ENCODE measurements around the gene MYT1. TPM values are rescaled to one million over a fixed set of nuclear protein-coding genes. Genes with fewer than 3 reads are reported as not detected.

MYT1 gene
- total and polyA plus RNA-seq, 9 of the 15 experiments (the other 6 are each of a cell fraction or from before 2014, with no cell fraction given) = 0.02 to 0.12 (median 0.06) TPM; not detected in 4

GRCh38 chr20:64148581-64148980, 15.7 kb upstream of the MYT1 start:
- Histone ChIP-seq H3K9me1 (ENCODE audit: control insufficient read depth, insufficient read depth, low read length) (no peaks in the 10 kb centered on the region), H3K4me1 (replicated peaks in 1 of 2; ENCODE audit: control insufficient read depth in 2 of 2, insufficient read depth in 2 of 2, low read length in 2 of 2) (0 out of 5 replicates have a peak, but pooled peaks cover 0 to 3% of the 10 kb centered on the region in 2 experiments), H3K4me2 (ENCODE audit: insufficient read depth, low read length) (no peak overlapping the region), H2AFZ (ENCODE audit: low read depth, low read length) (no peak overlapping the region), H3K4me3 (no peak overlapping the region), H3K79me2 (ENCODE audit: control insufficient read depth, insufficient read depth, low read length) (no peaks in the 10 kb centered on the region), H3K9me3 (replicated peaks; ENCODE audit: control insufficient read depth, insufficient read depth, low read depth, low read length) (peaks cover 19% of the 10 kb centered on the region), H3K27ac (ENCODE audit: extremely low read depth, low read depth, low read length) (no peak overlapping the region), H3K9ac (ENCODE audit: insufficient read depth in 1 of 2, low read depth in 2 of 2, low read length in 2 of 2) (no peak overlapping the region), H4K20me1 (replicated peaks; ENCODE audit: control insufficient read depth, insufficient read depth, low read length) (no peaks in the 10 kb centered on the region), H3K27me3 (ENCODE audit: control insufficient read depth in 2 of 2, insufficient read depth in 2 of 2, low read length in 2 of 2) (peaks cover 0 to 29% of the 10 kb centered on the region in 2 experiments; a peak in 3 of 5 replicates), H3K36me3 (ENCODE audit: control insufficient read depth, insufficient read depth, low read length) (no peaks in the 10 kb centered on the region)
- intact Hi-C loops (cut with micrococcal nuclease) (no loop called here), in situ Hi-C loops (cut with MboI) (no loop called here)
- TF ChIP-seq HNRNPUL1 (IDR thresholded peaks at IDR 0.05; ENCODE audit: low read length) (no peak), KAT7 (CRISPR knock-in tag; IDR thresholded peaks at IDR 0.05; ENCODE audit: borderline replicate concordance) (no peak)
- ChIA-PET POLR2A (no interaction called here), CTCF (ENCODE audit: low intra/inter-chr PET ratio) (interaction anchor here (0.7 kb wide), 1 partner anchor 96 kb away, joined by 3 read pairs; no protein-coding TSS in a partner anchor)
- FAIRE-seq (no peak), ATAC-seq (no peak), DNase-seq (ENCODE audit: extremely low read depth in 1 of 4, low spot score in 3 of 4) (no peak)
- no TSS peak for BruUV-seq (replicated peaks)
- 3% methylated on average over 5 of the region's 5 CpGs for WGBS (ENCODE audit: insufficient coverage, low coverage, missing lambda C conversion rate)

- no peaks in the 10 kb centered on the region for H3K9me1 ChIP-seq (ENCODE audit: control insufficient read depth, insufficient read depth, low read length)
- H3K4me3 ChIP-seq = no peak overlapping the region
- peaks cover 0 to 5% of the 10 kb centered on the region in 2 experiments; a peak in 1 of 5 replicates for H3K4me1 ChIP-seq (replicated peaks in 1 of 2; ENCODE audit: control insufficient read depth in 2 of 2, insufficient read depth in 2 of 2, low read length in 2 of 2)
- peaks cover 0 to 33% of the 10 kb centered on the region in 2 experiments; a peak in 3 of 5 replicates for H3K27me3 ChIP-seq (ENCODE audit: control insufficient read depth in 2 of 2, insufficient read depth in 2 of 2, low read length in 2 of 2)
- H3K9ac ChIP-seq (ENCODE audit: insufficient read depth in 1 of 2, low read depth in 2 of 2, low read length in 2 of 2) = no peak overlapping the region
- intact Hi-C loops (cut with micrococcal nuclease) = no loop called here
- no peak overlapping the region for H3K4me2 ChIP-seq (ENCODE audit: insufficient read depth, low read length)
- CTCF ChIA-PET (ENCODE audit: low intra/inter-chr PET ratio) = no interaction called here
- POLR2A ChIA-PET = no interaction called here
- H3K27ac ChIP-seq (ENCODE audit: extremely low read depth, low read depth, low read length) = no peak overlapping the region
- FAIRE-seq (no peak), DNase-seq (ENCODE audit: extremely low read depth in 1 of 4, low spot score in 3 of 4) (no peak), ATAC-seq (no peak)
- in situ Hi-C loops (cut with MboI) = no loop called here
- no peaks in the 10 kb centered on the region for H3K79me2 ChIP-seq (ENCODE audit: control insufficient read depth, insufficient read depth, low read length)
- WGBS (ENCODE audit: insufficient coverage, low coverage, missing lambda C conversion rate) = 1% methylated on average over 7 of the region's 7 CpGs
- H3K9me3 ChIP-seq (replicated peaks; ENCODE audit: control insufficient read depth, insufficient read depth, low read depth, low read length) = peaks cover 14% of the 10 kb centered on the region
- TF ChIP-seq RFX1 (IDR thresholded peaks at IDR 0.05) (no peak), ZC3H4 (CRISPR knock-in tag; IDR thresholded peaks at IDR 0.05; ENCODE audit: borderline replicate concordance) (no peak), ZNF197 (CRISPR knock-in tag; IDR thresholded peaks at IDR 0.05; ENCODE audit: low read depth) (no peak), MEF2A (IDR thresholded peaks at IDR 0.05; ENCODE audit: control insufficient read depth, low read depth, low read length) (no peak), HOMEZ (CRISPR knock-in tag; IDR thresholded peaks at IDR 0.05) (no peak), IRF2 (CRISPR knock-in tag; IDR thresholded peaks at IDR 0.05) (no peak), RBFOX2 (IDR thresholded peaks at IDR 0.05; ENCODE audit: low read depth, low read length) (no peak)
- H3K36me3 ChIP-seq (ENCODE audit: control insufficient read depth, insufficient read depth, low read length) = no peaks in the 10 kb centered on the region
- H4K20me1 ChIP-seq (replicated peaks; ENCODE audit: control insufficient read depth, insufficient read depth, low read length) = no peaks in the 10 kb centered on the region
- BruUV-seq (replicated peaks) = no TSS peak
- H2AFZ ChIP-seq (ENCODE audit: low read depth, low read length) = no peak overlapping the region
Measured at GRCh38 chr20:64149141-64149540, 15.1 kb upstream of the MYT1 start.
